Liver (tissue), 3 donors: ENCODE measurements around the gene JAM2.

Source experiments
- EGR1 ChIP-seq, 2 donors: IDR thresholded peaks; 2 replicates each; pipeline ENCODE4 v1.6.1; 2016 to 2018; ENCODE audit warnings: antibody characterized with exemption in 2 of 2, low read depth in 2 of 2
- FOXA1 ChIP-seq: IDR thresholded peaks from 2 replicates; pipeline ENCODE4 v1.6.1; 2016; ENCODE audit warnings: antibody characterized with exemption
- RAD21 ChIP-seq, 2 donors: IDR thresholded peaks; 2 replicates each; pipeline ENCODE4 v1.6.1; 2016; ENCODE audit warnings: antibody characterized with exemption in 2 of 2, mild to moderate bottlenecking in 2 of 2
- TAF1 ChIP-seq: conservative IDR thresholded peaks from 2 replicates; pipeline ENCODE4 v1.6.1; 2016; ENCODE audit warnings: antibody characterized with exemption, mild to moderate bottlenecking
- TF ChIP-seq, protein P1 (sequence below): IDR thresholded peaks from 2 replicates; pipeline ENCODE4 v1.6.1; 2016; ENCODE audit warnings: antibody characterized with exemption
- TF ChIP-seq, protein P2 (sequence below): fragments of 150-350 bp; IDR thresholded peaks from 2 replicates; pipeline ENCODE4 v1.5.1; 2017; ENCODE audit warnings: improper control_type of control experiment, low read depth, low read length; ENCODE audit not compliant: missing input control
- donor health status: healthy.
- donor health status: healthy.

DNA sequence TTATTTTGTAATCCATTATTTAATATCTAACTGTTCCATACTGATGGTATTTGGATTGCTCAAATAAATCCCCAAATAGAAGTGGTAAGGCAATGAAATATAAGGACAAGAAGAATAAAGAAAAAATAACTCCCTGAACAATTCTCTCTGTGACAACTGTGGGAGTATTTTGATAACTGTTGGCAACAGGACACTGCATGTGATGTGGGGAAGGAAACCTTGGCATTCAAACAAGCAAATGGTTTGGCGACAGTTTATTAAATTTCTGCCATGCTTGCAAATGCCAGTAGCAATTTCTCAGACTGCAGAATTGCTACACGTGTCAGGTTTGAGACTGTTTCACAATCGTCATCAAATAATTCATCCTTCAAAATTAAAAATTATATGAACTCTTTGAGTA, 23.2 kb upstream of the JAM2 start:
- TF ChIP-seq, protein P1, sequence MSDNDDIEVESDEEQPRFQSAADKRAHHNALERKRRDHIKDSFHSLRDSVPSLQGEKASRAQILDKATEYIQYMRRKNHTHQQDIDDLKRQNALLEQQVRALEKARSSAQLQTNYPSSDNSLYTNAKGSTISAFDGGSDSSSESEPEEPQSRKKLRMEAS: no peak
- TF ChIP-seq EGR1 (IDR thresholded peaks at IDR 0.05; ENCODE audit: low read depth in 2 of 2): no peak
- TF ChIP-seq, protein P2, sequence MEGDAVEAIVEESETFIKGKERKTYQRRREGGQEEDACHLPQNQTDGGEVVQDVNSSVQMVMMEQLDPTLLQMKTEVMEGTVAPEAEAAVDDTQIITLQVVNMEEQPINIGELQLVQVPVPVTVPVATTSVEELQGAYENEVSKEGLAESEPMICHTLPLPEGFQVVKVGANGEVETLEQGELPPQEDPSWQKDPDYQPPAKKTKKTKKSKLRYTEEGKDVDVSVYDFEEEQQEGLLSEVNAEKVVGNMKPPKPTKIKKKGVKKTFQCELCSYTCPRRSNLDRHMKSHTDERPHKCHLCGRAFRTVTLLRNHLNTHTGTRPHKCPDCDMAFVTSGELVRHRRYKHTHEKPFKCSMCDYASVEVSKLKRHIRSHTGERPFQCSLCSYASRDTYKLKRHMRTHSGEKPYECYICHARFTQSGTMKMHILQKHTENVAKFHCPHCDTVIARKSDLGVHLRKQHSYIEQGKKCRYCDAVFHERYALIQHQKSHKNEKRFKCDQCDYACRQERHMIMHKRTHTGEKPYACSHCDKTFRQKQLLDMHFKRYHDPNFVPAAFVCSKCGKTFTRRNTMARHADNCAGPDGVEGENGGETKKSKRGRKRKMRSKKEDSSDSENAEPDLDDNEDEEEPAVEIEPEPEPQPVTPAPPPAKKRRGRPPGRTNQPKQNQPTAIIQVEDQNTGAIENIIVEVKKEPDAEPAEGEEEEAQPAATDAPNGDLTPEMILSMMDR: no peak
- no peak for TF ChIP-seq FOXA1
- TF ChIP-seq TAF1: no peak
- no peak for TF ChIP-seq RAD21 (IDR thresholded peaks at IDR 0.05)
